Sigmoid colon (tissue), 7 donors: ENCODE measurements around the gene CHTOP. TPM values are rescaled to one million over a fixed set of nuclear protein-coding genes. Genes with fewer than 3 reads are reported as not detected.

Experiments used
- DNase-seq: peaks from one replicate; pipeline ENCODE4 v3.0.0-alpha.2; 2019
- H3K27ac ChIP-seq, 4 donors: fragments of 200-600 bp; sonication (generic); one replicate each; pipeline ENCODE4 v1.5.1; 2016 to 2019; ENCODE audit warnings: mild to moderate bottlenecking in 1 of 4
- H3K27me3 ChIP-seq, 3 donors: fragments of 200-600 bp; sonication (generic); one replicate each; pipeline ENCODE4 v1.5.1; 2019; ENCODE audit warnings: mild to moderate bottlenecking in 1 of 3
- H3K36me3 ChIP-seq, 4 donors: fragments of 200-600 bp; sonication (generic); one replicate each; pipeline ENCODE4 v1.5.1; 2016 to 2019
- H3K4me1 ChIP-seq, 4 donors: fragments of 200-600 bp; sonication (generic); one replicate each; pipeline ENCODE4 v1.5.1; 2017 to 2019
- H3K4me3 ChIP-seq, 4 donors: fragments of 200-600 bp; sonication (generic); one replicate each; pipeline ENCODE4 v1.5.1; 2017 to 2019; ENCODE audit warnings: mild to moderate bottlenecking in 2 of 4, moderate library complexity in 1 of 4
- H3K9me3 ChIP-seq, 4 donors: fragments of 200-600 bp in 3 of 4; sonication (generic) in 3 of 4; one replicate each; pipeline versions ENCODE4 v1.5.1 to v1.6.1; 2013 to 2019
- CTCF ChIP-seq, 4 experiments: fragments of 450-650 bp in 3 of 4; fragments of 200-600 bp in 1 of 4; IDR thresholded peaks; one replicate each; pipeline ENCODE4 v1.5.1; 2016 to 2019; ENCODE audit warnings: antibody characterized with exemption in 4 of 4, mild to moderate bottlenecking in 3 of 4, moderate library complexity in 2 of 4
- EP300 ChIP-seq, 4 donors: sonication (generic); formaldehyde crosslinking; IDR thresholded peaks; one replicate each; pipeline ENCODE4 v1.6.1; 2017; ENCODE audit warnings: antibody characterized with exemption in 4 of 4
- POLR2A ChIP-seq, 2 donors: fragments of 450-650 bp; IDR thresholded peaks; one replicate each; pipeline ENCODE4 v1.6.1; 2016; ENCODE audit warnings: antibody characterized with exemption in 2 of 2, mild to moderate bottlenecking in 2 of 2, moderate library complexity in 2 of 2
- POLR2AphosphoS5 ChIP-seq, 4 donors: sonication (generic); formaldehyde crosslinking; IDR thresholded peaks; one replicate each; pipeline ENCODE4 v1.6.1; 2017; ENCODE audit warnings: antibody characterized with exemption in 4 of 4
- WGBS, 2 donors: extraction: QIAGEN DNeasy Blood & Tissue Kit; methylation state at CpG; one replicate each; pipeline ENCODE4 v1.1.7; 2013; 5-methylcytosine and 5-hydroxymethylcytosine counted together
- intact Hi-C: fragments of 100-400 bp; cut with DNase I; formaldehyde crosslinking; loops from one replicate; pipeline ENCODE4 v1.15.1; 2023
- polyA plus RNA-seq, 3 donors: library from polyadenylated mRNA; stranded (reverse); fragments of 200-250 nt; gene quantifications; one replicate each; pipeline ENCODE4 v1.2.3, GENCODE V29; 2013
- total RNA-seq, 4 donors: library from RNA; depleted of rRNA; stranded (reverse); fragments of >200 nt; gene quantifications; one replicate each; pipeline ENCODE4 v1.1.0, GENCODE V29; 2016
- donor health status: healthy with polysubstance abuse.
- donor health status: Bipolar disorder and iron deficiency.
- donor health status: healthy.

CHTOP gene
- total and polyA plus RNA-seq, 7 donors = 35.4 to 65.4 (median 49.3) TPM

- whole genome bisulfite sequencing, 2 donors = 86 to 91% methylated on average over 5 of the region's 5 CpGs
- no peaks in the 10 kb centered on the region for H3K9me3 ChIP-seq
- no peak for DNase-seq
Measured at GRCh38 chr1:153646672-153647345, 12.9 kb downstream of the CHTOP start.

GRCh38 chr1:153647346-153647714, 13.5 kb downstream of the CHTOP start:
- Histone ChIP-seq H3K4me3 (no peak overlapping the region), H3K27ac (peak overlapping the region in 1 of 4 donors; percentile 23), H3K36me3 (peaks cover 20 to 48% (median 33%) of the 10 kb centered on the region in 4 donors), H3K27me3 (no peaks in the 10 kb centered on the region), H3K9me3 (no peaks in the 10 kb centered on the region), H3K4me1 (peaks cover 0 to 14% (median 9%) of the 10 kb centered on the region in 4 donors)
- DNase-seq = no peak
- TF ChIP-seq POLR2A (IDR thresholded peaks at IDR 0.05) = no peak
- no peak for TF ChIP-seq CTCF (IDR thresholded peaks at IDR 0.05)
- TF ChIP-seq POLR2AphosphoS5 (IDR thresholded peaks at IDR 0.05) = peak in 2 of 4 donors; percentile 30 to 52
- TF ChIP-seq EP300 (IDR thresholded peaks at IDR 0.05) = no peak
- intact Hi-C loops = no loop called here
- WGBS, 2 donors = 51 to 66% methylated on average over 2 of the region's 2 CpGs

More at GRCh38 chr1:153646672-153647345, 12.9 kb downstream of the CHTOP start:
- TF ChIP-seq EP300 (IDR thresholded peaks at IDR 0.05) (no peak), POLR2AphosphoS5 (IDR thresholded peaks at IDR 0.05) (no peak), CTCF (IDR thresholded peaks at IDR 0.05) (no peak), POLR2A (IDR thresholded peaks at IDR 0.05) (no peak)
- Histone ChIP-seq H3K27me3 (no peaks in the 10 kb centered on the region), H3K4me3 (no peak overlapping the region), H3K4me1 (peaks cover 0 to 14% (median 9%) of the 10 kb centered on the region in 4 donors), H3K36me3 (peaks cover 23 to 53% (median 38%) of the 10 kb centered on the region in 4 donors), H3K27ac (peak overlapping the region in 1 of 4 donors; percentile 23)
- intact Hi-C loops = no loop called here

GRCh38 chr1:153648000-153648643, 14.3 kb downstream of the CHTOP start:
- no peak for DNase-seq
- WGBS, 2 donors = 84 to 92% methylated on average over 10 of the region's 10 CpGs
- intact Hi-C loops = no loop called here
- Histone ChIP-seq H3K4me1 (peaks cover 0 to 13% (median 8%) of the 10 kb centered on the region in 4 donors), H3K36me3 (peaks cover 12 to 40% (median 27%) of the 10 kb centered on the region in 4 donors), H3K4me3 (no peak overlapping the region), H3K27me3 (no peaks in the 10 kb centered on the region), H3K27ac (peak overlapping the region in 1 of 4 donors; percentile 13), H3K9me3 (no peaks in the 10 kb centered on the region)
- TF ChIP-seq POLR2A (IDR thresholded peaks at IDR 0.05) = no peak
- TF ChIP-seq POLR2AphosphoS5 (IDR thresholded peaks at IDR 0.05) = peak in 2 of 4 donors; percentile 38 to 40

- 47 to 52% methylated on average over 3 of the region's 3 CpGs for WGBS, 2 donors
- H3K4me3 ChIP-seq = no peak overlapping the region
- H3K9me3 ChIP-seq = no peaks in the 10 kb centered on the region
- H3K36me3 ChIP-seq = peaks cover 9 to 29% (median 20%) of the 10 kb centered on the region in 4 donors
- no peak for DNase-seq
- no peaks in the 10 kb centered on the region for H3K27me3 ChIP-seq
- intact Hi-C loops = no loop called here
- no peak for TF ChIP-seq CTCF (IDR thresholded peaks at IDR 0.05)
- TF ChIP-seq EP300 (IDR thresholded peaks at IDR 0.05) = no peak
- TF ChIP-seq POLR2AphosphoS5 (IDR thresholded peaks at IDR 0.05) = no peak
- TF ChIP-seq POLR2A (IDR thresholded peaks at IDR 0.05) = no peak
- no peak overlapping the region for H3K27ac ChIP-seq
- H3K4me1 ChIP-seq = peaks cover 0 to under 1% (median 0%) of the 10 kb centered on the region in 4 donors
Measured at GRCh38 chr1:153649137-153649862, 15.4 kb downstream of the CHTOP start.

- intact Hi-C loops = no loop called here
- no peaks in the 10 kb centered on the region for H3K27me3 ChIP-seq
- WGBS, 2 donors = 67 to 88% methylated on average over 2 of the region's 2 CpGs
- no peak for DNase-seq
- no peak for TF ChIP-seq CTCF (IDR thresholded peaks at IDR 0.05)
- no peak for TF ChIP-seq POLR2A (IDR thresholded peaks at IDR 0.05)
- no peak for TF ChIP-seq EP300 (IDR thresholded peaks at IDR 0.05)
- TF ChIP-seq POLR2AphosphoS5 (IDR thresholded peaks at IDR 0.05) = no peak
- H3K9me3 ChIP-seq = no peaks in the 10 kb centered on the region
- H3K27ac ChIP-seq = no peak overlapping the region
- peaks cover 9 to 23% (median 17%) of the 10 kb centered on the region in 4 donors for H3K36me3 ChIP-seq
- no peak overlapping the region for H3K4me3 ChIP-seq
- H3K4me1 ChIP-seq = no peaks in the 10 kb centered on the region
Measured at GRCh38 chr1:153649863-153650235, 16.0 kb downstream of the CHTOP start.
